ENCODE results near the gene NQO1.

DNA sequence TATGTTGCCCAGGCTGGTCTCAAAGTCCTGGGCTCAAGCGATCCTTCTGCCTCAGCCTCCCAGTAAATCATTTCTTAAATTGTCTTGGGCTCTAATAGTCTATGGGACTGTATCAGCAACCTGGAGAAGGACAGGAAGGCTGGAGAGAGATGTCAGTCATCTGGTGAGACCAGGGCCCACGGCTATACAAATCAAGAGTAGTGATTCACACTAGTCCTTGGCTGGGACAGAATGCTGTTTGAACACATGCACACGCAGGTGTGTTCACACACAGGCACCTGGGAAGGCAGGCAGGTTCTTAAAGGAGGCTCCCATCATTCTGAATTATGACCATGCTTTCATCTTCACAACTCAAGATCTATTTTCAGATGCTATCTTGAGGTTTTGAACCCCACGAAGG is 14.1 kb downstream of the NQO1 start:
- TF ChIP-seq SUZ12 (IDR thresholded peaks at IDR 0.05; ENCODE audit: extremely low read depth, insufficient read depth, insufficient read length) (no peak), YY1 (IDR thresholded peaks at IDR 0.05; ENCODE audit: insufficient read depth, insufficient read length) (no peak), ZNF274 (IDR thresholded peaks at IDR 0.05; ENCODE audit: low read depth, low read length) (no peak)

Data from NT2/D1 (cell line).